ENCODE results near the gene LGMN.

DNA sequence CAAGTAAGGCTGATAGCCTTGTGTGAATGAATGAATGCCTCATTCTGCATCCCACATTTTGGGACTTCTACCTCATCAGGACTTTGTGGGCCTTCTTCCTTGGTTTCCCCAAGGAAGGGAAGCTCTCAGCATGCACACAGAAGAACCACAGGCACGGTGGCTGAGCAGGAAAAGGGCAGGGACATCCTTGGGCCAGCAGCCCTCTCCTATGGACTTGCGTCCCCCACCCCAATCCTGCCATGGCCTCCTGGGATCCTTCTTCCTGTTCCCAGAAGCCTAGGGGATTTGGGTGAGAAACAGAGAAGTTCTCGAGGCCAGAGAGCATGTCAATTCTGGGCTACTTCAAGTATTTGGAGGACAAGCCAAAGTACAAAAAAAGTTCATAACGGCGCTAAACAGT lies 69.7 kb downstream of the LGMN start:
- TF ChIP-seq, protein P1, sequence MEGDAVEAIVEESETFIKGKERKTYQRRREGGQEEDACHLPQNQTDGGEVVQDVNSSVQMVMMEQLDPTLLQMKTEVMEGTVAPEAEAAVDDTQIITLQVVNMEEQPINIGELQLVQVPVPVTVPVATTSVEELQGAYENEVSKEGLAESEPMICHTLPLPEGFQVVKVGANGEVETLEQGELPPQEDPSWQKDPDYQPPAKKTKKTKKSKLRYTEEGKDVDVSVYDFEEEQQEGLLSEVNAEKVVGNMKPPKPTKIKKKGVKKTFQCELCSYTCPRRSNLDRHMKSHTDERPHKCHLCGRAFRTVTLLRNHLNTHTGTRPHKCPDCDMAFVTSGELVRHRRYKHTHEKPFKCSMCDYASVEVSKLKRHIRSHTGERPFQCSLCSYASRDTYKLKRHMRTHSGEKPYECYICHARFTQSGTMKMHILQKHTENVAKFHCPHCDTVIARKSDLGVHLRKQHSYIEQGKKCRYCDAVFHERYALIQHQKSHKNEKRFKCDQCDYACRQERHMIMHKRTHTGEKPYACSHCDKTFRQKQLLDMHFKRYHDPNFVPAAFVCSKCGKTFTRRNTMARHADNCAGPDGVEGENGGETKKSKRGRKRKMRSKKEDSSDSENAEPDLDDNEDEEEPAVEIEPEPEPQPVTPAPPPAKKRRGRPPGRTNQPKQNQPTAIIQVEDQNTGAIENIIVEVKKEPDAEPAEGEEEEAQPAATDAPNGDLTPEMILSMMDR (IDR thresholded peaks at IDR 0.05; ENCODE audit: insufficient read depth, low read length, poor library complexity, severe bottlenecking), result no peak
- TF ChIP-seq EZH2phosphoT487 (conservative IDR thresholded peaks at IDR 0.05; ENCODE audit: low read length), result no peak
